ENCODE results near the gene SMPD3.

Gene SMPD3

DNA sequence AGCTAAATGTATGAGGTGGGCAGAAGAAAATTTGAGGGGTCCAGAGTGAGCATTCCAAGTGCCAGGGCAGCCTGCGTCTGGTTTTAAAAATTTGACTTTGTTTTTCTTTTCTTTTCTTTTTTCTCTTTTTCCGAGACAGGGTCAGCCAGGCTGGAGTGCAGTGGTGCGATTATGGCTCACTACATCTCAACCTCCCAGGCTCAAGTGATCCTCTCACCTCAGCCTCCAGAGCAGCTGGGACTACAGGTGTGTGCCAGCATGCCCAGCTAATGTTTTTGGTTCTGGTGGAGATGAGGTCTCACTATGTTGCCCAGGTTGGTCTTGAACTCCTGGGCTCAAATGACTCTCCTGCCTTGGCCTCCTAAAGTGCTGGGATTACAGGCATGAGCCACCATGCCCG lies 15.6 kb downstream of the SMPD3 start:
- no peak for DNase-seq

DNA sequence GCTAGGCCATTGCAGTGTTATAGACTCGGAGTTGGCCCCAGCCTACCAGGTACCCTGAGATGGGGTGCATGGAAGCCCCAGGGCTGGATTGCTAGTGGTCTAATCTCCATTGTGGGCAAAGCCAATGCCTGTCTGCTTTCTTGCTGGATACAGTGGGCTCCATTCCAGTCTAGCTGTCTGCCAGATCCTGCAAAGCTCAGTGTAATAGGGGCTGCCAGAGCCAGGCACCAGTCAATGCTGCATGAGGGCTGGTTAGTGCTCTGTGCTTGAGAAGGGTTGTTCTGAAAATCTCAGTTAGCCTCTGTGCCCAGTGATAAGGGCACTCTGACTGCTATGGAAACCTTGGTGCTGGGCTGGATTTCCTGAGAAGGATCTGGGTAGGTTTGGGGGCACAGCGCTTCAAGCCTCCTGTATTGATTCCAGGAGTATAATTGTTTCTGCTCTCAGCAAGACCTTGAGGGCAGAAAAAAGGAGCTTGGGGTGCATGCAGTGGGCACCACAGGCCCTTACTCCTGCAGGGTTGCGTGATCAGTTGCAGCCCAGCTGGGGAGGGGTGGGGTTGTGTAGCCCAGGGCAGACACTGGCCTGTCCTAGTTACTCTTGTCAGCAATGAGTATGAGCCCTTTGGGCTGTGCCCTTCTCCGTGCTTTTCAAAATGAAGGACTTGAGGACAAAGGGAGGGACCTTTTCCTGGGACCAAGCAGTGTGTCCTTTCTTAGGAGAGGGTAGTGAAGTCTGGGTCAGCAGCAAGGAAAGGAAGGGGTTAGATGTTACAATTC lies 19.0 kb downstream of the SMPD3 start:
- no peak for DNase-seq

DNA sequence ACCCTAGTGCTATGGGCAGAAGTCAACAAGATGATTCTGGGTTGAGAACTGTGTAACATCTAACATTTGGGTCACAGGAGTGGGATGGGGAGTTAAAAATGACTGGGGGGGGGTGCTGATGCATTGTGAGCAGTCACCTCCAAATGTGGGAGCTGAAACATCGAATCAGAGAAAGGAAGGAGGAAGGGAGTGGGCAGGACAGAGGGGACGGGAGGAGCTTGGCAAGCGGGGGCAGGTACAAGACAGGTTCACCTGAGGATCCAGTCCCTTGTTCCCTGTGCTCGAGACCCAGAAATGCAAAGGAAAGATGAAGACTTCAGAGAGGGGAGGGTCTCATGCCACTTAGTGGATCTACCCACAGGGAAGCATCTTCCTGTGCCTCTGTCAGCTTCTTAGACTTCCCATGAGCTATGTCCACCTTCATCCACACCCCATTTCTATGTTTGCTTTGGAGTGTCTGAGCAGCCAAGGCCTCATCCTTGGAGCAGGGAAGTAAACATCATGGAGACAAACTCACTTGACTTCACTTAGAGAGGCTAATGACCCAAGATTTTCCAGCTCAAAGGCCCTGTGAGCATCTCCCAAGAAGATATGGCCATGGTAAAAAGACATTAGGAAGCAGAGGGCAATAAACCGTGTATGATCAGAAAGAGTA lies 20.5 kb downstream of the SMPD3 start:
- DNase-seq: no peak

DNA sequence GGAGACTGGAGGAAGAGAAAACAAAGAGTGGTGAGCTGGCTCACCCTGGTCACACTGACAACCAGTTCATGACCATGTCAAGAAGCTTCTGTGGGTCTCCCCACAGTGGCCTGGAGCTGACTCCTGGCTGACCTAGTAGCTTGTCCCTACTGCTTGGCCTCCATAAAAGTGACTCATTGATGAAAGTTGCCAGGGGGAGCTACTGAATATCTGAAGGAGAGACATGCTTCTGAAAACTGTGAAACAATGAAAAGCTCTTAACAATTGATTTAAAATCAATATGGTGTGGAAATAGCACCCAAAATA lies 22.0 kb downstream of the SMPD3 start:
- no peak for DNase-seq

DNA sequence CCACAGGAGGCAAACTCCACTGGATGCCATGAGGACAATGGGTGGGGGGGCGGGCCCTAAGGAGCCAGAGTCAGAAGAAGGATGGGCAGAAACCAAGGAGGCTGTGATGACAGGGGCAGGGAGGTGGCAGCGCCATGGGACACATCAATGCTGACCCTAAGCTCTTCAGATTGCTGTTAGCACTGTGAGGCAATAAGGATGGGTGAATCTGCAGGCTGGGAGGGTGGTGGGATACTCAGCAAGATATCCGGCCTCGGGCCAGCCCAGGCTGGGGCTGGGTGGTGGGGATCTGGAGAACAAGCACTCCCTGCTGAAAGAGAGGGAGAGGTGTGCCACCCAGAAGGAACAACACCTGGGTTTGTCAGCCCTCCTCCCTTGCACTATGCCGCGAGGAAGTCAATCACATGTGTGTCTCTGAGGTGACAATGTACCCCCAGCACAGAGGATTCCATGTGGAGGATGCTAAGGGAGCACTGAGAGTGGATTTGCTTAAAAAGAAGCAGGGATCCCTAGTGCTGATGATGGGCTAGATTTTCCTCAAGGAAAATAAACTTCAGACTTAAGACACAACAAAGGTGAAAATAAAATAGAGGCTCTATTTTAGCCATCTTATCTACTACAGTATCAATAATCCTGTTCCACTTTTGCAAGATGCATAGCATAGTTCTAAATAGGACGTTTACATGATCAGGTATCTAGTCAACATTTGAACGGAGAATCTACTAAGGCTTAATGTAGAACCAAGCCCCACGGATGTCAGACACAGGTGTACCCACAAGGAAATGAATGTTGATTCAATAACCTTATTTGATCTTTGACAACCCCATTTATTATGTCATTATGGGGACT lies 22.6 kb downstream of the SMPD3 start:
- DNase-seq: no peak

GRCh38 chr16:68423771-68424170 lies 24.5 kb downstream of the SMPD3 start:
- no peak for DNase-seq

DNA sequence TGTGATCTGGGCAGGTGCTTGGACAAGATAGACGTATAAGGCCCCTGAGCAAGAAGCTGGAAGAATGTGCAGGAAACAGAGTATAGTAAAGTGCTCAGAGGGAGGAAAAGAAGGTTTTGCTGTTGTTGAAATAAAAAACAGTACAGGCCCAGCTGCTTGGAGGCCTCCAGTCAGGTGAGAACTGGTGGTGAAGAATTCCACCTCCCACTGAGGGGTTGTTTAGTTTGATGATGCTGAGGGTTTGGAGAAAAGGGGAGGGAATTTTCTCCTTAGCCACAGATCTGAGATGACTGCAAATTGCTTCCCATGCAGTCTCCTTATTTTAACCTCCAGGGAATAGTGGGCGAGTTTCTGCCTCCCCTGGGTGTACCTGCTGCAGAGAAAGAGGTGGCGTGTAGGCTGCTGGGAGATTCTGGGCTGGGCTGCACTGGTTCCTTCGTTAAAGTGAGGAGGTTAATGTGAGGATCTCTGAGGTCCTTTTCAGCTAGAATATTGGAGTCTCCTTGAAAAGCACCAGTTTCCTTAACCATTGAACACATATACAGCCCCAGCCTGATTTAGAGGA lies 25.8 kb downstream of the SMPD3 start:
- DNase-seq: no peak

GRCh38 chr16:68421076-68421475 lies 27.2 kb downstream of the SMPD3 start:
- DNase-seq: no peak

DNA sequence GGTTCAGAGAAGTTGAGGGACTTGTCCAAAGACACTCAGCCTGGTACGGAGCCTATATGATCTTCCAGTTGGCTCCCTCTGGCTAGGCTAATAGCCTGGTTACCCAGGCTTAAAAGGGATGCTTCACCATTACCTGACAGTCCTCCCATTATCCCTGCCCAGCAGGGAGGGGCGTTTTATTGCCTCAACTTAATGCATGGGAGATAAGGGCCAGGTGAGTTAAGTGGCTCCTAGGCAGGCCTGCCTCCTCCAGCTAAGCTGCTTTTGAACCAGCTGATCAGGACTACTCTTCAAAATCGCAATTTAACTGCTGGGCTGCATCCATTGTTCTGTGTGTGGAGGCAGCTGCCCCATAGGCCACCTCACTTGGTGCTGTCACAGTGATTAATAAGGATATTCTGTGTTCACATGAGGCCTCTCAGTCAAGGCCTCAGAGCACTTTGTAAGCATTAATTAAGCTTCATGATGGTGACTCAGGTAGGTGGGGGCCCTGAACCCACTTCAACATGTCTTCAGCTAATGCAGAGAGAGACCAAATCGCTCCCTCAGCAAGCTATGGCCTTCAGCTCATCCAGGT lies 27.9 kb downstream of the SMPD3 start:
- no peak for DNase-seq

DNA sequence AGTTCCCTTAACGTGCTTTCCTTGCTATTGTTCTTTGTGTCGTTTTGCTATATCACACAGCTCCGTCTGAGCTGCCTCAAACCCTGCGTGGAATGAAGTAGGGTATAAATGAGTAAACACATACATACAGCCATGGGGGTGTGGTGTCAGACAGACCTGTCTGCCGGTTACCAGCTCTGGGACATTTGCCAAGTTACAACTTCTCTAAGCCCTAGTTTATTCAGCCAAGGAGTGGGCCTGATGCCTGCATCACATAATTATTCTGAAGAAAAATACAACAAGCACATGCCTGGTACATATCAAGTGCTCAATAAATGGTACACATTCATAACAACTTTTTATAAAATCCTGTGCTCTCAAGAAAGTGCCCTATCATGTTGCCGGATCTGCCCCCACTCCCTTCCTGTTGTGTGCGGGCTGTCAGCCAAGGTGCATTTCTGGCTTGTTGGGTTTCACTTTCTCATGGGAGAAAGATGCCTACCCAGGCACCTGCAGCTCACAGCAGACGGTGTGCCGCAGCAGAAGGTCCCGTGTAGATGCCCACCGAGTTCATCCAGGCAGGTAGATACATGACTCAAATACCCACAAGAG lies 30.5 kb downstream of the SMPD3 start:
- no peak for DNase-seq

DNA sequence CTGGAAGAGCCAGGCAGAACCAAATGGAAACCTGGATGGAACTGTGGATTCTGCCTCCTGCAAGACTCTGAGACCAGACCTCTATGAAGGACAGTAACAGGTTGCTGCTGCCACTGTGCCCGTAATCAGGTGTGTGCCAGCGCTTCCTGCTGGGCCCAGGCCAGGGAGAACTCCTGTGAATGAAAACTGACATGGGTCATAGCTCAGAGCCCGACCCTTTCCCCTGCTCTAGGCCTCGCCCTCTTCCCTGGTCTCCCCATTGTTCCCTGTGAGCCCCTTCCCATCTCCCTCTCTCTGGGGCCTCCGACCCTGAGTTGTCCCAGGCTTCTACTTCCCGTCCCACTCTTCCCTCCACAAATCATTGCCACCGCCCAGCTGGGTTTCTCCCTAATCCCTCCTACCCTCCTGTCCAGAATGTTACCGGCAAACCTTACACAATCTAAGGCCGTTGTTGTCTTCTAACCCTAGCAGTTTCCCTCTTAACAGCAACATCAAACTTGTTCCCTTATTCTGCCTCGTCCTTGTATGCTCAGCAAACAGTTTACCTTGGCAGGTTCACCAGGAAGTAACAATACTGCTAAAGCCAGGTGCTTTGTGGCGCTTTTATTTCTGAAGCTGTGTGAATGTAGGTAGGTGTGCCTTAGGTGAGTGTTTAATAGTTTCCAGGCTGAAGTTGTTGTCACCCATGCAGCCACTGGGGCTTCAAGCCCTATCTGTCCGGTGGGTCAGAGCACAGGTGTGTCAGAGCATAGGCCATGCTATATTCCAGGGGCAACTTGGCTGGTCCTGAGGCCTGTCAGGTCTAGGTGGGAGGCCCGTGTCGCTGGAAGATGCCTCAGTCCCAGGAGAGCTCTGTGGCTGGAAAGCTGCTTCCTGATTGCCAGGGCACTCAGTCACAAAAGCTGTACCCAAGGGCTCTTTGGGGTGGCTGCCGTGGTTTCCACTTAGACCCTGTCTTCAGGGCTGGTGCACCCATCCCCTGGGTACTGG lies 32.0 kb downstream of the SMPD3 start:
- no peak for DNase-seq

DNA sequence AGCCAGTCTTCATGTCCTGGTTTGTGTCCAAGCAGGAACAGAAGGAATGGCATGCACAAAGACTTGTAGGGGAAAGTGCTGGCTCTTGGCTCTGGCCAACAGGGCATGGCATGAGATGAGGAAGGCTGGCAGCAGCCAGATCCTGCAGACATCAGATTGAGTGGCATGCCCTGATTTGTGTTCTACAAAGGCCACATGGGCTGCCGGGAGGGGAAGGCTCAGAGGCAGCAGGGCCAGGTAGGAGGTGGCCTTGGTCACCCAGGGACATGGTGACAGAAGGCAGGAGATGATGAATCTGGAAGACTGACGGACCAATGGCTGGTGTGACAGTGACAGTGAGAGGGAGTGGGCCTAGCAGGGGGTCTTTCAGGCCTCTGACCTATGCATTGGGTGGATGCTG lies 33.7 kb downstream of the SMPD3 start:
- DNase-seq: no peak

- no peak for DNase-seq
Measured at GRCh38 chr16:68412061-68412460, 36.2 kb downstream of the SMPD3 start.

- DNase-seq: no peak
Measured at GRCh38 chr16:68411086-68411485, 37.2 kb downstream of the SMPD3 start.

- DNase-seq: no peak
Measured at GRCh38 chr16:68408967-68409366, 39.3 kb downstream of the SMPD3 start.

DNA sequence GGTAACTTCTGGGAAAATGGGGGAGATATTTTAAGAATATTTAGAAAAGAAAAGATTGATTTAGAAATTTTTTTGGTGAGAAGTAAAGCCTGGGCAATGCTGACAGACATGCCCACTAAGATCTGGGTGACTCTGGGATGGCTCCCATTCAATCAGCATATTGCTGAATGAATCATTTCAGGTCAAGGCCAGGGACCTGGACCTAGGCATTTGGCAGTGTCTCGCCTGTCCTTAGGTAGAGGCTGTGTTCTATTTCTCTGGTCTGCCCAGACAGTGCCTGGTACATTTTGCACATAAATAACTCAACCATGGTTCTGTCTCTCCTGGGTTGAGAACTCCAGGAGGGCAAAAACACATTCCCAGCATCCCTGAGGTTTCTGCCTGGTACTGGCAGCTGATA lies 39.9 kb downstream of the SMPD3 start:
- no peak for DNase-seq

DNA sequence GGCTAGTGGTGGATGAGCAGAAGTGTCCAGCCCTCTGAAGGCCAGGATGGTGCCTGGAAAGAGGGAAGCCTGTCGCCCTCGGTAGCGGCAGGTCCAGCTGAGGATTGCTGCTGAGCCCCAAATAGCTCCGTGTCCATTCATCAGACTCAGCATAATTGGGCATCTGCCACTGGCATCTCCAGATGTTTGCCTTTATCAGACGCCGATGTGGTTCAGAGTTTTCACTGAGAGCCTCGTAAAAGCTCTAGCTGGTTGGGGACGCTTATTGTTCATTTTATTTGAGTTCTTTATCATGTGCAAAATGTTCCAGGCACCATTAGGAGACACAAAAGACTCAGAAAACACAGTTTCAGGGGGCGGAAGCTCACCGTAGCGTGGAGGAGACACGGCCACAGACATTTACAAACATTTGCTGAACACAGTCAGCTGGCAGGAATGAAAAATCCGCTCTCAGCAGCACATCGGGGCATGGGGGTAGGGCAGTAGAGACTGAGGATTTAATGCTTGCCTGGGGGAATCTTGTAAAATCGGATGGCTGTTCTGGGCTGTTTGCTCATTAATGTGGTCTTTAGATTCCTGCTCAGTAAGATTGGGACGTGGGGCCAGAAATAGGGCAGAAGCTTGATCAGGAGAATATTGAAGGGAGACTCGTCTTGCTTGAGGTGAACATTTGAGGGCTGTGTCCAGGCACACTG lies 41.7 kb downstream of the SMPD3 start:
- no peak for DNase-seq

DNA sequence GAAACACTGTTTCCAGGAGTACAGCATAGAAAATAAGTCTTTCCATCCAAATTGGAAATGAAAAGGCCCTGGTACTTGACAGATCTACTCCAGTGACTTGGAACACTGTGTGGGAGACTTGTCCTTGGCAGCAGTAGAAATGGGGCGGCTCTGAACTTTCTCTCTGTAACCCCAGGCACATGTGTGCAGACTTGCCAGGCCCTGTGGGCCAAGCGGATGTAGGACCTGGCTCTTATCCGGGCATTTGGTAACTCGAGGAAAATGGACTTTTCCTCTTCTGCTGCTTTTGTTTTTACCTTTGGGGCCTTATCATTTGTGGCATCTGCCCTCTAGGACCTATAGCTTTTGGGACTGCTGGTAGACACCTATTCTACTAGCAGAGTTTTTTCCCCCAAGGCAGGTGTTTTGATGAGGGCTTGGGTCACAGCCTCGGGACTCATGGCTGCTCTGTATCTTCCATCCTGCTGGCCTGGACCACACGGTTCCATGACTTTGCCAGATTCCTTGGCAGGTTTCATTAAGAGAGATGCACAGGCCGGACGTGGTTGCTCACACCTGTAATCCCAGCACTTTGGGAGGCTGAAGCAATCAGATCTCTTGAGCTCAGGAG lies 43.5 kb downstream of the SMPD3 start:
- DNase-seq: no peak

DNA sequence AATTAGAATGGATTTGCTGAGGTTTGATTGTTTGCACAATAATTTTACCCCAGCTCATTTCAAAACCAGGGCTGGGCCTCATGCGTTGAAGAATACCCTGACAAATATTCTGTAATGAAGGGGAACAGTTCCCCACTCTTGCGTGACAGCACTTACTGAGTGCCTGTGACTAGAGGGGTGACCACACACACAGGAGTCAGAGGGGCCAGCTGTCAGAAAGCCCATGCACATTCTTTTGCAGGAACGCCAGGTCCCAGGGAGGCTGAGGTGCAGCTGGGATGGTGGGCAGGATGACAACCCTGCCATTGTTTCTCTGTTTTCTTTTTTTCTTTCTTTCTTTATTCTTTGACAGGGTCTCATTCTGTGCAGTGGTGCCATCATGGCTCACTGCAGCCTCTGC lies 44.6 kb downstream of the SMPD3 start:
- no peak for DNase-seq

DNA sequence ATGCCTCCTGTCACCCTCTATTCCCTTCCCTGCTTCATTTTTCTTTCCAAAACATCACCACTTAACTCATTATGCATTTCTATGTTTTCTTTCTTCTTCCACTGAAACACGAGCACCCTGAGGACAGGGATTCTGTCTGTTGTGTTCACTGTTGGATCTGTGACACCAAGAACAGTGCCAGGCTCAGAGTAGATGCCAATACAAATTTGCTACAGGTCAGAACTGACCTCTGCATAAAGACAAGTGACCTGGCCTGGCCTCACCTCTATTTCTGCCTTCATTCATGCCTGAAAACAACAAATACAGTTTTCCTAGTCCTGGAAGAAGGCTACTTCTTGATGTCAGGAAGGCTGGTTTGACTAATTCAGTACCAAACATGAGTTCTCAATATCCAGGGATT lies 45.1 kb downstream of the SMPD3 start:
- DNase-seq: no peak

DNA sequence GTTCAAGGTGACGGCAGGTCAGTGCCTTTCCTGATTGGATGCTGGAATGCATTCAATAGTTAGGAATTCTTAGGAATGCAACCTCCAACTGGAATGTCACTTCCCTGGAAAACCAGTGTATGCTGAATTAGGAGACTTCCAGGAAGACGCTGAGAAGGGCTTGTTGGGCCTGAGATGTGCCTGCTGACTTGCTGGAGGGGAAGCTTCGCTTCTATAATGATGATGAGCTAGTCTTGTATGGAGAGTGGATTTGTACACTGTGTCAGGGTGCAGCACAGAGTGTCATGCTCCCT lies 45.6 kb downstream of the SMPD3 start:
- no peak for DNase-seq
